Mesenchymal stem cell (in vitro differentiated cells and primary cell): ENCODE data around the gene ANKK1.

ENCODE experiments used
- DNase-seq: peaks from one replicate; pipeline ENCODE4 v3.0.0-alpha.2; 2013
- H2AFZ ChIP-seq: one replicate; pipeline ENCODE4 v1.6.1; 2013; ENCODE audit warnings: low read depth, mild to moderate bottlenecking, control low read depth, inconsistent platforms, low read length, moderate library complexity
- H2AK5ac ChIP-seq: 2 replicates; pipeline ENCODE4 v1.6.1; 2013; ENCODE audit warnings: low read length, moderate library complexity, mild to moderate bottlenecking, inconsistent platforms; ENCODE audit not compliant: severe bottlenecking
- H2BK120ac ChIP-seq: one replicate; pipeline ENCODE4 v1.6.1; 2013; ENCODE audit warnings: low read depth, mild to moderate bottlenecking, inconsistent platforms, low read length, moderate library complexity
- H2BK12ac ChIP-seq, 2 experiments: one replicate each; pipeline ENCODE4 v1.6.1; 2013; ENCODE audit warnings: inconsistent platforms in 2 of 2, low read length in 2 of 2, mild to moderate bottlenecking in 2 of 2, moderate library complexity in 2 of 2, control low read depth in 1 of 2
- H2BK15ac ChIP-seq: one replicate; pipeline ENCODE4 v1.6.1; 2013; ENCODE audit warnings: mild to moderate bottlenecking, low read depth, inconsistent platforms; ENCODE audit not compliant: poor library complexity, severe bottlenecking
- H2BK5ac ChIP-seq: 2 replicates; pipeline ENCODE4 v1.6.1; 2013; ENCODE audit warnings: low read depth, mild to moderate bottlenecking, low read length, control low read depth, inconsistent platforms; ENCODE audit not compliant: poor library complexity, severe bottlenecking
- H3K14ac ChIP-seq, 2 experiments: one replicate each; pipeline ENCODE4 v1.6.1; 2013; ENCODE audit warnings: inconsistent platforms in 2 of 2, low read length in 2 of 2, control low read depth in 1 of 2, mild to moderate bottlenecking in 1 of 2, moderate library complexity in 1 of 2
- H3K18ac ChIP-seq, 2 experiments: one replicate each; pipeline ENCODE4 v1.6.1; 2013; ENCODE audit warnings: inconsistent platforms in 2 of 2, low read length in 2 of 2, control low read depth in 1 of 2, low read depth in 1 of 2, mild to moderate bottlenecking in 1 of 2
- H3K23ac ChIP-seq, 2 experiments: one replicate each; pipeline ENCODE4 v1.6.1; 2013; ENCODE audit warnings: inconsistent platforms in 2 of 2, low read length in 2 of 2, mild to moderate bottlenecking in 2 of 2, moderate library complexity in 2 of 2, control low read depth in 1 of 2
- H3K27ac ChIP-seq: 2 replicates; pipeline ENCODE4 v1.5.1; 2013; ENCODE audit warnings: mild to moderate bottlenecking, moderate library complexity, low read length, control low read depth, inconsistent platforms; ENCODE audit not compliant: poor library complexity, severe bottlenecking
- H3K27me3 ChIP-seq, 2 experiments: 2 replicates each; pipeline versions ENCODE4 v1.6.1 to v1.7.0; 2013; ENCODE audit warnings: low read length in 2 of 2, mild to moderate bottlenecking in 2 of 2, moderate library complexity in 2 of 2, control low read depth in 1 of 2, inconsistent platforms in 1 of 2; ENCODE audit not compliant: control insufficient read depth in 1 of 2, insufficient read depth in 1 of 2
- H3K36me3 ChIP-seq, 2 experiments: 2 replicates each; pipeline versions ENCODE4 v1.6.1 to v1.7.0; 2013; ENCODE audit warnings: low read length in 2 of 2, control low read depth in 1 of 2, inconsistent platforms in 1 of 2, low read depth in 1 of 2, mild to moderate bottlenecking in 1 of 2; ENCODE audit not compliant: insufficient read depth in 2 of 2, control insufficient read depth in 1 of 2
- H3K4ac ChIP-seq, 2 experiments: one replicate each; pipeline ENCODE4 v1.6.1; 2013; ENCODE audit warnings: inconsistent platforms in 2 of 2, low read length in 2 of 2, mild to moderate bottlenecking in 2 of 2, moderate library complexity in 2 of 2, control low read depth in 1 of 2, low read depth in 1 of 2
- H3K4me1 ChIP-seq: 2 replicates; pipeline ENCODE4 v1.6.1; 2013; ENCODE audit warnings: low read depth, low read length, control low read depth; ENCODE audit not compliant: control insufficient read depth, insufficient read depth
- H3K4me2 ChIP-seq: 2 replicates; pipeline ENCODE4 v1.6.1; 2013; ENCODE audit warnings: low read length, mild to moderate bottlenecking, inconsistent platforms; ENCODE audit not compliant: poor library complexity, severe bottlenecking
- H3K4me3 ChIP-seq, 2 experiments: 2 replicates each; pipeline versions ENCODE4 v1.5.1 to v1.7.0; 2013; ENCODE audit warnings: low read length in 2 of 2, mild to moderate bottlenecking in 2 of 2, control low read depth in 1 of 2, low read depth in 1 of 2; ENCODE audit not compliant: insufficient read depth in 1 of 2
- H3K79me1 ChIP-seq: replicated peaks from 2 replicates; pipeline ENCODE4 v1.6.1; 2013; ENCODE audit warnings: mild to moderate bottlenecking, control low read depth, low read length, inconsistent platforms; ENCODE audit not compliant: poor library complexity, severe bottlenecking
- H3K9ac ChIP-seq: 2 replicates; pipeline ENCODE4 v1.7.0; 2013; ENCODE audit warnings: mild to moderate bottlenecking, low read length, moderate library complexity
- H3K9me3 ChIP-seq: 2 replicates; pipeline ENCODE4 v1.7.0; 2013; ENCODE audit warnings: mild to moderate bottlenecking, low read length; ENCODE audit not compliant: control insufficient read depth
- H4K8ac ChIP-seq: one replicate; pipeline ENCODE4 v1.6.1; 2013; ENCODE audit warnings: inconsistent platforms, mild to moderate bottlenecking, low read length, moderate library complexity
- H4K91ac ChIP-seq: one replicate; pipeline ENCODE4 v1.6.1; 2013; ENCODE audit warnings: mild to moderate bottlenecking, low read length, inconsistent platforms
- WGBS: methylation state at CpG from one replicate; pipeline ENCODE4 v1.1.7; 2013; ENCODE audit warnings: mixed read lengths; 5-methylcytosine and 5-hydroxymethylcytosine counted together

The ANKK1 gene

DNA sequence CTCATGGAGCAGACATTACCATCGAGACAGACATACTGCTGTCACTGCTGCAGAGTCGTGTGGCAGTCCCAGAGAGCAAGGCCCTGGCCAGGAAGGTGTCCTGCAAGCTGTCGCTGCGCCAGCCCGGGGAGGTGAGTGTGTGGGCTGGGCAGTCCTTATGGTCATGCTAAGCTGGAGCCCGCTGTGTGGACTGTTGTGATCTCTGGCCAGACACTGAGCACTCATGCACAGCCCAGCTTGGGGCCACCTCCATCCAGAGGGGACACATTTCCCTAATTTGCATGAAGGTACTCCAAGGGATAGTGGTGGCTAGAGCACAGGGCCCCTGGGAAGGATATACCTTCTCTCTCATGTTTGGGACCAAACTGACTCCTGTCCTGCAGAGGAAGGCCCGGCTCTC lies 9.6 kb downstream of the ANKK1 start:
- H3K23ac ChIP-seq: no peak overlapping the region
- no peak overlapping the region for H4K8ac ChIP-seq
- H3K27me3 ChIP-seq: peaks cover 9 to 24% of the 10 kb centered on the region in 2 experiments
- no peak overlapping the region for H3K4me2 ChIP-seq
- H3K18ac ChIP-seq: no peak overlapping the region
- H3K9ac ChIP-seq: no peak overlapping the region
- no peak overlapping the region for H3K4me3 ChIP-seq
- WGBS: 81% methylated on average over 7 of the region's 7 CpGs
- H2BK120ac ChIP-seq: no peak overlapping the region
- no peak overlapping the region for H4K91ac ChIP-seq
- H3K79me1 ChIP-seq: no peaks in the 10 kb centered on the region
- no peaks in the 10 kb centered on the region for H3K4me1 ChIP-seq
- H3K14ac ChIP-seq: peak overlapping the region in 1 of 2 experiments; percentile 44
- H2AK5ac ChIP-seq: no peak overlapping the region
- no peak overlapping the region for H2BK5ac ChIP-seq
- no peak overlapping the region for H2BK12ac ChIP-seq
- DNase-seq: no peak
- no peaks in the 10 kb centered on the region for H3K9me3 ChIP-seq
- H3K27ac ChIP-seq: no peak overlapping the region
- H2AFZ ChIP-seq: no peak overlapping the region
- no peak overlapping the region for H3K4ac ChIP-seq
- no peaks in the 10 kb centered on the region for H3K36me3 ChIP-seq
- H2BK15ac ChIP-seq: no peak overlapping the region

DNA sequence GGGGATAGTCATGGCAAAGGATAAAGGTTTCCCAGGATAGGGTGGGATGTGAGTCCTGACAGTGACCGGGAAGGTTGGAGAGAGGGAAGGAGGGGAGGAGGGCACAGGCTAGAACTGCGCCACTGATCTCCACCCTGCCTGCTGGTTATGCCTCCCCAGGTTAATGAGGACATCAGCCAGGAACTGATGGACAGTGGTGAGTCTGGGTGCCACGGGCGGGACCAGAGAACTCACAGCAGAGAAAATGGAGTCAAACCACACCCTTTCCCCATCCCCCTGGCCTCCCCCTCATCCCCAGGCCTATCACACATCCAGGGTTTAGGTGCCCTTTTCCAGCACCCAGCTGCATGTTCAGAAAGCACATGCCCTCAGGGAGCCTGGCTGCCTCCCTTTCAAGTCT lies 10.2 kb downstream of the ANKK1 start:
- no peak overlapping the region for H2BK12ac ChIP-seq
- no peak overlapping the region for H3K14ac ChIP-seq
- H3K27ac ChIP-seq: no peak overlapping the region
- H2AK5ac ChIP-seq: no peak overlapping the region
- no peaks in the 10 kb centered on the region for H3K36me3 ChIP-seq
- no peaks in the 10 kb centered on the region for H3K4me1 ChIP-seq
- DNase-seq: no peak
- no peak overlapping the region for H3K4me2 ChIP-seq
- H3K4ac ChIP-seq: no peak overlapping the region
- no peak overlapping the region for H3K23ac ChIP-seq
- no peak overlapping the region for H2AFZ ChIP-seq
- H3K4me3 ChIP-seq: no peak overlapping the region
- WGBS: 95% methylated on average over 4 of the region's 4 CpGs
- no peak overlapping the region for H3K9ac ChIP-seq
- no peaks in the 10 kb centered on the region for H3K79me1 ChIP-seq
- H4K8ac ChIP-seq: no peak overlapping the region
- no peak overlapping the region for H4K91ac ChIP-seq
- no peak overlapping the region for H2BK120ac ChIP-seq
- peaks cover 8 to 30% of the 10 kb centered on the region in 2 experiments for H3K27me3 ChIP-seq
- no peak overlapping the region for H2BK5ac ChIP-seq
- H3K9me3 ChIP-seq: no peaks in the 10 kb centered on the region
- no peak overlapping the region for H3K18ac ChIP-seq
- H2BK15ac ChIP-seq: no peak overlapping the region

DNA sequence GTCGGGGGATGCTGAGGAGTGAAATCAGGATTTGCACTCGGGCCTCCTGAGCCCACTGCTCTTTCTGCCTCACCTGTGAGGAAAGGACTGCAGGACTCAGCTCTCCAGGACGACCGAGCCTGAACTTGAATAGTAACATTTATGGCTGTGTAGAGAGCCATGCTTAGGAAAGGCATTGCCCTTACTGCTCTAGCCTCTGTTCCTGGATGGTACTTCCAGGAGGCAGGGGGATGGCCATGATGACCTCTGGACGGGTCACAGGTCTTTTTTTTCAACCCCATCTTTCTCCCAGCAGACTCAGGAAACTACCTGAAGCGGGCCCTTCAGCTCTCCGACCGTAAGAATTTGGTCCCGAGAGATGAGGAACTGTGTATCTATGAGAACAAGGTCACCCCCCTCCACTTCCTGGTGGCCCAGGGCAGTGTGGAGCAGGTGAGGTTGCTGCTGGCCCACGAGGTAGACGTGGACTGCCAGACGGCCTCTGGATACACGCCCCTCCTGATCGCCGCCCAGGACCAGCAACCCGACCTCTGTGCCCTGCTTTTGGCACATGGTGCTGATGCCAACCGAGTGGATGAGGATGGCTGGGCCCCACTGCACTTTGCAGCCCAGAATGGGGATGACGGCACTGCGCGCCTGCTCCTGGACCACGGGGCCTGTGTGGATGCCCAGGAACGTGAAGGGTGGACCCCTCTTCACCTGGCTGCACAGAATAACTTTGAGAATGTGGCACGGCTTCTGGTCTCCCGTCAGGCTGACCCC lies 11.3 kb downstream of the ANKK1 start:
- no peak overlapping the region for H3K4me2 ChIP-seq
- 84% methylated on average over 24 of the region's 24 CpGs for WGBS
- DNase-seq: no peak
- H2BK12ac ChIP-seq: no peak overlapping the region
- H4K91ac ChIP-seq: no peak overlapping the region
- H2BK15ac ChIP-seq: no peak overlapping the region
- H2BK120ac ChIP-seq: no peak overlapping the region
- no peak overlapping the region for H3K4me3 ChIP-seq
- H4K8ac ChIP-seq: no peak overlapping the region
- no peaks in the 10 kb centered on the region for H3K79me1 ChIP-seq
- H3K9me3 ChIP-seq: no peaks in the 10 kb centered on the region
- H3K27me3 ChIP-seq: peaks cover 0 to 32% of the 10 kb centered on the region in 2 experiments
- no peak overlapping the region for H3K23ac ChIP-seq
- no peak overlapping the region for H3K14ac ChIP-seq
- H3K36me3 ChIP-seq: no peaks in the 10 kb centered on the region
- H3K4ac ChIP-seq: no peak overlapping the region
- no peak overlapping the region for H3K27ac ChIP-seq
- no peaks in the 10 kb centered on the region for H3K4me1 ChIP-seq
- H2BK5ac ChIP-seq: no peak overlapping the region
- no peak overlapping the region for H3K9ac ChIP-seq
- H2AFZ ChIP-seq: no peak overlapping the region
- H2AK5ac ChIP-seq: no peak overlapping the region
- no peak overlapping the region for H3K18ac ChIP-seq

DNA sequence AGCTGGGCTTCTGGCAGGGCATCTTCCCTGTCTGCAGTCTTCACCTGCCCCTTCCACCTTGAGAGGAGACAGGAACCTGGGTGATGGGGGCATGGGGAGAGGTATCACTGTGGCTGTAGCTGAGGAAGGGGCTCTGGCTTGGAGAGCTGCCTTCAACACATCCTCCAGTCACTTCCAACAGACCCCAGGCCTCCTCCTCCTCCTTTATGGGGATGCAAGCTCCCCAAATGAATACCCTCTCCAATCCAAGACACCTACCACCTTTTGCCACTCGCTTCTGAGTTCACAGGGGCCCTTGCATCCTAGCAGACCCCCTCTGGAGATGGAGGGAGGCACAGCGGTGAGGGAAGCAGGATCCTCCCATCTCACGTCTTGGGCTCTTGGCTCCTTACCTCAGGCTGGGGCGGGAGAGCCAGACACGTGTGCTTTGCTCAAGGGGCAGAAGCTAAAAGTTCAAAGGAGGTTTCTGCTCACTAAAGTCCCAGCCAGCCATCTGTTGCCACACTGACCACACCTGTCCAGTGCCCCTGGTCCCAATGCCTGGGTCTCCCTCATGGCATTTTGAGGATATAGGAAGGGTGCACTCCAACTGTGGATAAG lies 13.2 kb downstream of the ANKK1 start:
- no peak overlapping the region for H2BK120ac ChIP-seq
- H2BK15ac ChIP-seq: no peak overlapping the region
- H3K9me3 ChIP-seq: no peaks in the 10 kb centered on the region
- no peak overlapping the region for H3K14ac ChIP-seq
- no peak overlapping the region for H2BK12ac ChIP-seq
- no peak overlapping the region for H3K4me3 ChIP-seq
- H4K91ac ChIP-seq: no peak overlapping the region
- DNase-seq: no peak
- H3K4me2 ChIP-seq: no peak overlapping the region
- no peak overlapping the region for H3K4ac ChIP-seq
- H3K79me1 ChIP-seq: no peaks in the 10 kb centered on the region
- H3K4me1 ChIP-seq: no peaks in the 10 kb centered on the region
- no peak overlapping the region for H3K18ac ChIP-seq
- no peak overlapping the region for H2AFZ ChIP-seq
- H2AK5ac ChIP-seq: no peak overlapping the region
- no peak overlapping the region for H4K8ac ChIP-seq
- WGBS: 62% methylated on average over 5 of the region's 5 CpGs
- H3K27me3 ChIP-seq: peaks cover 0 to 45% of the 10 kb centered on the region in 2 experiments
- H3K27ac ChIP-seq: no peak overlapping the region
- H3K36me3 ChIP-seq: no peaks in the 10 kb centered on the region
- no peak overlapping the region for H3K23ac ChIP-seq
- no peak overlapping the region for H3K9ac ChIP-seq
- H2BK5ac ChIP-seq: no peak overlapping the region
